GM12872 (cell line): ENCODE measurements around the gene NME7.

Experiments
- CTCF ChIP-seq: IDR thresholded peaks from 3 replicates; pipeline ENCODE4 v1.5.1; 2011; ENCODE audit warnings: low read depth, mild to moderate bottlenecking, low read length, moderate library complexity; ENCODE audit not compliant: insufficient read depth

NME7 gene

GRCh38 chr1:169259816-169260215, 107.8 kb downstream of the NME7 start:
- TF ChIP-seq CTCF, result no peak

- no peak for TF ChIP-seq CTCF
Measured at GRCh38 chr1:169250795-169251194, 116.8 kb downstream of the NME7 start.

- no peak for TF ChIP-seq CTCF
Measured at GRCh38 chr1:169250022-169250421, 117.6 kb downstream of the NME7 start.

GRCh38 chr1:169249611-169250010, 118.0 kb downstream of the NME7 start:
- no peak for TF ChIP-seq CTCF

- no peak for TF ChIP-seq CTCF
Measured at GRCh38 chr1:169245706-169246105, 121.9 kb downstream of the NME7 start.

GRCh38 chr1:169240449-169241232, 127.0 kb downstream of the NME7 start:
- no peak for TF ChIP-seq CTCF

- TF ChIP-seq CTCF, result no peak
Measured at GRCh38 chr1:169236880-169237279, 130.7 kb downstream of the NME7 start.

GRCh38 chr1:169236143-169236542, 131.5 kb downstream of the NME7 start:
- no peak for TF ChIP-seq CTCF
